ENCODE data around the gene ATP5F1B.

DNA sequence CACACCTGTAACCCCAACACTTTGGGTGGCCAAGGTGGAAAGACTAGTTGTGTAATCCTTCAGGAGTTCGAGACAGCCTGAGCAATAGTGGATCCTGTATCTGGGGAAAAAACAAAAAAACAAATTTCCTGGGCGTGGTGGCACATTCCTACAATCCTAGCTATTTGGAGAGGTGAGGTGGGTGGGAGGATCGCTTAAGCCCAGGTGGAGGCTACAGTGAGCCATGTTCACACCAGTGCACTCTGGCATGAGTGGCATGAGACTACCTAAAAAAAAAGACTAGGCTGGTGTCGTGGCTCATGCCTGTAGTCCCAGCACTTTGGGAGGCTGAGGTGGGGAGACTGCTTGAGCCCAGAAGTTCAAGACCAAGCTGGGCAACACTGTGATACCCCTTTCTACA, 25.1 kb upstream of the ATP5F1B start:
- TF ChIP-seq POLR2A (IDR thresholded peaks at IDR 0.05) (no peak), CTCF (IDR thresholded peaks at IDR 0.05) (no peak)

All from testis (tissue), 2 donors.